H1 (cell line): ENCODE measurements around the gene ATP13A3. TPM values are rescaled to one million over a fixed set of nuclear protein-coding genes. Genes with fewer than 3 reads are reported as not detected.
"Not testable (repeated sequence)": the region's sequence is repeated elsewhere in the genome, so short reads cannot be mapped to it uniquely, and the experiment has no call there.

Experiments used
- CTCF ChIA-PET: fragments of 300-600 bp; sonication (Branson Sonifier 250); formaldehyde crosslinking; loops from one replicate; lab custom pipeline; 2021; ENCODE audit not compliant: partially characterized antibody; lab: Charles Lee
- POLR2A ChIA-PET: fragments of 300-600 bp; sonication (Branson Sonifier 250); formaldehyde crosslinking; loops from one replicate; lab custom pipeline; 2021; ENCODE audit warnings: inconsistent platforms; ENCODE audit not compliant: partially characterized antibody; lab: Charles Lee
- DNase-seq, 2 experiments: peaks; one replicate each; pipeline versions ENCODE4 v3.0.0 to v3.0.0-alpha.2; 2010 to 2022; ENCODE audit warnings: low spot score in 2 of 2, low read depth in 1 of 2, mixed read lengths in 1 of 2
- FAIRE-seq: peaks from 2 replicates; lab custom pipeline; 2011; peaks lifted over from hg19 to GRCh38; lab: Jason Lieb, UNC
- H2AFZ ChIP-seq: 2 replicates; pipeline ENCODE4 v1.8.1; 2012; ENCODE audit warnings: low read length, inconsistent platforms
- H2AK5ac ChIP-seq: 2 replicates; pipeline ENCODE4 v1.6.1; 2013; ENCODE audit warnings: low read depth, low read length
- H2BK120ac ChIP-seq: replicated peaks from 2 replicates; pipeline ENCODE3; 2013; ENCODE audit warnings: low read depth, low read length, inconsistent platforms
- H2BK12ac ChIP-seq: 2 replicates; pipeline ENCODE4 v1.6.1; 2013; ENCODE audit warnings: low read depth, low read length
- H2BK15ac ChIP-seq: 2 replicates; pipeline ENCODE4 v1.6.1; 2013; ENCODE audit warnings: low read length
- H2BK20ac ChIP-seq: 2 replicates; pipeline ENCODE4 v1.6.1; 2013; ENCODE audit warnings: low read length
- H2BK5ac ChIP-seq: 2 replicates; pipeline ENCODE4 v1.6.1; 2013; ENCODE audit warnings: low read depth, low read length
- H3K14ac ChIP-seq: 2 replicates; pipeline ENCODE4 v1.6.1; 2013; ENCODE audit warnings: inconsistent platforms; ENCODE audit not compliant: insufficient read length
- H3K18ac ChIP-seq: 2 replicates; pipeline ENCODE4 v1.6.1; 2013; ENCODE audit warnings: low read length; ENCODE audit errors: extremely low read depth
- H3K23ac ChIP-seq: 2 replicates; pipeline ENCODE4 v1.6.1; 2013; ENCODE audit warnings: inconsistent platforms; ENCODE audit not compliant: insufficient read length
- H3K23me2 ChIP-seq: 2 replicates; pipeline ENCODE4 v1.6.1; 2013; ENCODE audit warnings: low read depth, low read length
- H3K27ac ChIP-seq: 2 replicates; pipeline ENCODE4 v1.6.1; 2011; ENCODE audit warnings: low read depth, low read length, inconsistent platforms
- H3K27me3 ChIP-seq, 4 experiments: replicated peaks in 1 of 4; 1 replicate in 1 of 4; 2 replicates in 3 of 4; pipeline versions ENCODE4 v1.6.1 to v1.8.1; 2011 to 2013; ENCODE audit warnings: low read length in 3 of 4, mild to moderate bottlenecking in 3 of 4, inconsistent platforms in 2 of 4, mixed read lengths in 2 of 4, moderate library complexity in 1 of 4; ENCODE audit not compliant: control insufficient read depth in 3 of 4, insufficient read depth in 3 of 4; ENCODE audit errors: extremely low read depth in 1 of 4
- H3K36me3 ChIP-seq, 4 experiments: 2 replicates each; pipeline versions ENCODE4 v1.6.1 to v1.8.1; 2011 to 2013; ENCODE audit warnings: mild to moderate bottlenecking in 4 of 4, low read length in 3 of 4, moderate library complexity in 2 of 4, control low read depth in 1 of 4, inconsistent platforms in 1 of 4; ENCODE audit not compliant: insufficient read depth in 4 of 4, control insufficient read depth in 2 of 4
- H3K4ac ChIP-seq: replicated peaks from 2 replicates; pipeline ENCODE3; 2013; ENCODE audit warnings: low read length, low read depth, mixed read lengths, inconsistent platforms; ENCODE audit not compliant: insufficient read length
- H3K4me1 ChIP-seq, 4 experiments: replicated peaks in 1 of 4; 1 replicate in 1 of 4; 2 replicates in 3 of 4; pipeline versions ENCODE4 v1.6.1 to v1.8.1; 2011 to 2013; ENCODE audit warnings: low read length in 3 of 4, inconsistent platforms in 2 of 4, mixed read lengths in 1 of 4; ENCODE audit not compliant: insufficient read depth in 4 of 4, control insufficient read depth in 3 of 4
- H3K4me2 ChIP-seq, 2 experiments: 2 replicates each; pipeline versions ENCODE4 v1.6.1 to v1.8.1; 2011 to 2013; ENCODE audit warnings: low read depth in 2 of 2, low read length in 2 of 2, control low read depth in 1 of 2, inconsistent platforms in 1 of 2, mild to moderate bottlenecking in 1 of 2; ENCODE audit not compliant: insufficient read depth in 1 of 2
- H3K4me3 ChIP-seq, 4 experiments: fragments of 200-600, 300-600 bp in 1 of 4; sonication (generic), shearing (Covaris generic), sonication (Bioruptor Twin) in 1 of 4; 2 replicates each; pipeline versions ENCODE4 v1.5.1 to v1.8.1; 2011 to 2016; ENCODE audit warnings: low read length in 4 of 4, low read depth in 3 of 4, control low read depth in 2 of 4, inconsistent platforms in 2 of 4, mild to moderate bottlenecking in 2 of 4, mixed read lengths in 1 of 4, moderate library complexity in 1 of 4; ENCODE audit not compliant: insufficient read depth in 2 of 4; ENCODE audit errors: extremely low read depth in 1 of 4
- H3K56ac ChIP-seq: replicated peaks from 2 replicates; pipeline ENCODE3; 2013; ENCODE audit warnings: low read depth, mild to moderate bottlenecking, mixed read lengths, low read length, inconsistent platforms; ENCODE audit not compliant: insufficient read length
- H3K79me1 ChIP-seq: 2 replicates; pipeline ENCODE4 v1.6.1; 2013; ENCODE audit warnings: low read depth, low read length, control low read depth
- H3K79me2 ChIP-seq, 2 experiments: 2 replicates each; pipeline versions ENCODE4 v1.6.1 to v1.8.1; 2012 to 2013; ENCODE audit warnings: low read length in 2 of 2, mild to moderate bottlenecking in 2 of 2, inconsistent platforms in 1 of 2; ENCODE audit not compliant: insufficient read depth in 2 of 2, control insufficient read depth in 1 of 2
- H3K9ac ChIP-seq, 4 experiments: replicated peaks in 1 of 4; 1 replicate in 1 of 4; 2 replicates in 3 of 4; pipeline versions ENCODE4 v1.6.1 to v1.8.1; 2011 to 2013; ENCODE audit warnings: low read depth in 3 of 4, low read length in 3 of 4, control low read depth in 2 of 4, mild to moderate bottlenecking in 2 of 4, moderate library complexity in 2 of 4, inconsistent platforms in 1 of 4; ENCODE audit errors: extremely low read depth in 1 of 4
- H3K9me3 ChIP-seq, 2 experiments: 2 replicates each; pipeline versions ENCODE4 v1.6.1 to v1.8.1; 2012 to 2013; ENCODE audit warnings: mild to moderate bottlenecking in 2 of 2, moderate library complexity in 2 of 2, control low read depth in 1 of 2, inconsistent platforms in 1 of 2, low read depth in 1 of 2, low read length in 1 of 2, mixed read lengths in 1 of 2; ENCODE audit not compliant: insufficient read depth in 2 of 2
- H4K20me1 ChIP-seq, 2 experiments: replicated peaks in 1 of 2; 2 replicates each; pipeline versions ENCODE3 to v1.8.1; 2011 to 2013; ENCODE audit warnings: inconsistent platforms in 2 of 2, low read length in 2 of 2, mild to moderate bottlenecking in 1 of 2; ENCODE audit not compliant: insufficient read depth in 2 of 2, control insufficient read depth in 1 of 2
- H4K5ac ChIP-seq: 2 replicates; pipeline ENCODE4 v1.6.1; 2013; ENCODE audit warnings: low read length, low read depth, mixed read lengths, inconsistent platforms; ENCODE audit not compliant: insufficient read length
- H4K8ac ChIP-seq: 2 replicates; pipeline ENCODE4 v1.8.0; 2013; ENCODE audit warnings: mild to moderate bottlenecking, moderate library complexity, low read length, inconsistent platforms; ENCODE audit not compliant: insufficient read depth; ENCODE audit errors: extremely low read depth
- H4K91ac ChIP-seq: replicated peaks from 2 replicates; pipeline ENCODE3; 2013; ENCODE audit warnings: low read length, mixed read lengths, inconsistent platforms; ENCODE audit not compliant: insufficient read length
- WGBS, 2 experiments: shearing (Covaris generic) in 1 of 2; methylation state at CpG; one replicate each; pipeline versions ENCODE4 v1.1.6 to v1.1.7; 2013 to 2015; ENCODE audit warnings: low lambda C conversion rate in 2 of 2, mixed read lengths in 2 of 2, inconsistent platforms in 1 of 2, low coverage in 1 of 2, missing lambda C conversion rate in 1 of 2; ENCODE audit not compliant: insufficient replicate concordance in 2 of 2, insufficient coverage in 1 of 2, insufficient read length in 1 of 2; ENCODE audit errors: extremely low coverage in 1 of 2, missing lambda C conversion rate in 1 of 2; 5-methylcytosine and 5-hydroxymethylcytosine counted together
- polyA plus RNA-seq, 7 experiments: library from polyadenylated mRNA; depleted of rRNA in 3 of 7; stranded (reverse) in 5 of 7; unstranded in 2 of 7; fragments of >200 nt in 5 of 7; fragments of 200-250 nt in 2 of 7; gene quantifications; 1 replicate in 5 of 7; 2 replicates in 1 of 7; 4 replicates in 1 of 7; pipeline versions ENCODE4 v1.2.1 to v1.2.3, GENCODE V29; 2011 to 2013; ENCODE audit warnings: missing spikeins in 2 of 7, mixed read lengths in 2 of 7
- total RNA-seq: library from RNA; stranded (reverse); fragmentation: NEBNext Ultra II Directional; extraction: Animal tissue kit (Norgen Biotek cat#: 25700); gene quantifications from 2 replicates; pipeline ENCODE4 v1.2.1, GENCODE V29; 2021

The ATP13A3 gene
- total and polyA plus RNA-seq, 2 of the 8 experiments (the other 6 are each of a cell fraction or from before 2014, with no cell fraction given), result 18.6 to 92.2 TPM

GRCh38 chr3:194520682-194521162, 33.9 kb upstream of the ATP13A3 start:
- H4K5ac ChIP-seq, H2BK20ac ChIP-seq, H3K18ac ChIP-seq, H2BK120ac ChIP-seq, H4K91ac ChIP-seq, H3K9ac ChIP-seq, H3K4me1 ChIP-seq, H3K79me2 ChIP-seq, H3K56ac ChIP-seq, H2AFZ ChIP-seq, H3K4me2 ChIP-seq, H4K8ac ChIP-seq, H4K20me1 ChIP-seq, H3K4me3 ChIP-seq, H2AK5ac ChIP-seq, H2BK12ac ChIP-seq, DNase-seq, H3K9me3 ChIP-seq, FAIRE-seq, H3K36me3 ChIP-seq, H2BK5ac ChIP-seq, H3K14ac ChIP-seq, H3K79me1 ChIP-seq, H3K23ac ChIP-seq, H2BK15ac ChIP-seq, H3K23me2 ChIP-seq, H3K27ac ChIP-seq, POLR2A ChIA-PET, H3K27me3 ChIP-seq, H3K4ac ChIP-seq: not testable (repeated sequence)
- CTCF ChIA-PET, result interaction anchor here (0.6 to 1.8 kb wide), 6 partner anchors 8 to 176 kb away, joined by 3 to 5 read pairs (median 4); no protein-coding TSS in a partner anchor
- WGBS, 2 experiments, result 82% methylated on average over 8 of the region's 8 CpGs; no CpG with 5 or more reads in 1 of the 2 experiments
